WTC11 (cell line): ENCODE data around the gene UBAP2. TPM values are rescaled to one million over a fixed set of nuclear protein-coding genes. Genes with fewer than 3 reads are reported as not detected.

Experiments used
- ATAC-seq: fragments of 200-7000 bp; cut with Tn5 transposase; 2 replicates; pipeline ENCODE4 v1.10.0; 2021; ENCODE audit warnings: mild to moderate bottlenecking, moderate library complexity
- CTCF ChIA-PET: fragments of 300-600 bp; sonication (Branson Sonifier 250); formaldehyde crosslinking; loops from one replicate; lab custom pipeline; 2021; ENCODE audit warnings: antibody characterized with exemption; lab: Charles Lee
- POLR2A ChIA-PET: fragments of 350-600 bp; sonication (Branson Sonifier 250); formaldehyde crosslinking; loops from one replicate; lab custom pipeline; 2021; ENCODE audit warnings: antibody characterized with exemption; lab: Charles Lee
- DNase-seq: peaks from one replicate; pipeline ENCODE4 v3.0.0; 2021; ENCODE audit warnings: low spot score
- H3K27ac Mint-ChIP-seq: 2 replicates; pipeline ENCODE4 v1.8.0; 2021; ENCODE audit warnings: mixed read lengths
- H3K27me3 Mint-ChIP-seq: 2 replicates; pipeline ENCODE4 v1.8.0; 2021; ENCODE audit warnings: low read depth, mild to moderate bottlenecking, moderate library complexity, mixed read lengths
- H3K36me3 Mint-ChIP-seq: 2 replicates; pipeline ENCODE4 v1.8.0; 2021; ENCODE audit warnings: mixed read lengths
- H3K4me1 Mint-ChIP-seq: 2 replicates; pipeline ENCODE4 v1.8.0; 2022; ENCODE audit warnings: mixed read lengths
- H3K4me3 Mint-ChIP-seq: 2 replicates; pipeline ENCODE4 v1.8.0; 2021; ENCODE audit warnings: mild to moderate bottlenecking, moderate library complexity, mixed read lengths
- H3K9me3 Mint-ChIP-seq: 2 replicates; pipeline ENCODE4 v1.8.0; 2021; ENCODE audit warnings: mixed read lengths
- CREM ChIP-seq: sonication (generic); formaldehyde crosslinking; IDR thresholded peaks from 2 replicates; pipeline ENCODE4 v1.8.1; 2022; ENCODE audit warnings: mild to moderate bottlenecking, missing genetic modification reagents, moderate library complexity
- ESRRA ChIP-seq: sonication (generic); formaldehyde crosslinking; IDR thresholded peaks from 2 replicates; pipeline ENCODE4 v1.8.1; 2022; ENCODE audit warnings: mild to moderate bottlenecking, missing genetic modification reagents, borderline replicate concordance
- FOXK1 ChIP-seq: sonication (generic); formaldehyde crosslinking; IDR thresholded peaks from 2 replicates; pipeline ENCODE4 v1.8.0; 2022; ENCODE audit warnings: mild to moderate bottlenecking, moderate library complexity, missing genetic modification reagents
- JUN ChIP-seq: sonication (generic); formaldehyde crosslinking; IDR thresholded peaks from 2 replicates; pipeline ENCODE4 v1.8.0; 2023; ENCODE audit warnings: mild to moderate bottlenecking, missing genetic modification reagents
- NFE2L1 ChIP-seq: sonication (generic); formaldehyde crosslinking; IDR thresholded peaks from 2 replicates; pipeline ENCODE4 v1.8.1; 2023; ENCODE audit warnings: missing genetic modification reagents
- RELA ChIP-seq: sonication (generic); formaldehyde crosslinking; IDR thresholded peaks from 2 replicates; pipeline ENCODE4 v1.8.1; 2022; ENCODE audit warnings: missing genetic modification reagents, mild to moderate bottlenecking, borderline replicate concordance
- SOX15 ChIP-seq: fragments of 250-450 bp; sonication (Bioruptor Pico); IDR thresholded peaks from 2 replicates; pipeline ENCODE4 v1.9.0; 2021; ENCODE audit warnings: mild to moderate bottlenecking
- TCF7 ChIP-seq: sonication (generic); formaldehyde crosslinking; IDR thresholded peaks from 2 replicates; pipeline ENCODE4 v1.8.0; 2022; ENCODE audit warnings: mild to moderate bottlenecking, low read depth, missing genetic modification reagents, moderate library complexity
- TEAD1 ChIP-seq: sonication (generic); formaldehyde crosslinking; IDR thresholded peaks from 2 replicates; pipeline ENCODE4 v1.8.0; 2022; ENCODE audit warnings: mild to moderate bottlenecking, missing genetic modification reagents
- ZNF219 ChIP-seq: sonication (generic); formaldehyde crosslinking; IDR thresholded peaks from 2 replicates; pipeline ENCODE4 v1.8.0; 2023; ENCODE audit warnings: missing genetic modification reagents, mild to moderate bottlenecking, borderline replicate concordance
- ZNF317 ChIP-seq: sonication (generic); formaldehyde crosslinking; IDR thresholded peaks from 2 replicates; pipeline ENCODE4 v1.8.1; 2023; ENCODE audit warnings: low read depth, mild to moderate bottlenecking, moderate library complexity, missing genetic modification reagents, borderline replicate concordance
- ZNF416 ChIP-seq: fragments of 250-450 bp; sonication (Bioruptor Pico); IDR thresholded peaks from 2 replicates; pipeline ENCODE4 v1.9.0; 2021; ENCODE audit warnings: mild to moderate bottlenecking, inconsistent platforms
- ZNF423 ChIP-seq: fragments of 250-450 bp; sonication (Bioruptor Pico); IDR thresholded peaks from 2 replicates; pipeline ENCODE4 v2.1.2; 2022; ENCODE audit warnings: mild to moderate bottlenecking, moderate library complexity
- total RNA-seq: library from RNA; stranded (reverse); gene quantifications from 3 replicates; pipeline ENCODE4 v1.2.3, GENCODE V29; 2021
- TF ChIP-seq, protein P1 (sequence below): fragments of 250-450 bp; sonication (Bioruptor Pico); IDR thresholded peaks from 2 replicates; pipeline ENCODE4 v2.1.2; 2022; ENCODE audit warnings: mild to moderate bottlenecking, moderate library complexity
- TF ChIP-seq, protein P2 (sequence below): fragments of 250-450 bp; sonication (Bioruptor Pico); IDR thresholded peaks from 2 replicates; pipeline ENCODE4 v1.9.0; 2021; ENCODE audit warnings: mild to moderate bottlenecking, borderline replicate concordance
- TF ChIP-seq, protein P3 (sequence below): sonication (generic); formaldehyde crosslinking; IDR thresholded peaks from 2 replicates; pipeline ENCODE4 v1.8.0; 2022; ENCODE audit warnings: mild to moderate bottlenecking, missing genetic modification reagents
- TF ChIP-seq, protein P4 (sequence below): sonication (generic); formaldehyde crosslinking; IDR thresholded peaks from 2 replicates; pipeline ENCODE4 v1.8.1; 2023; ENCODE audit warnings: mild to moderate bottlenecking, missing genetic modification reagents, moderate library complexity
- TF ChIP-seq, protein P5 (sequence below): sonication (generic); formaldehyde crosslinking; IDR thresholded peaks from 2 replicates; pipeline ENCODE4 v1.8.0; 2023; ENCODE audit warnings: missing genetic modification reagents
- TF ChIP-seq, protein P6 (sequence below): sonication (generic); formaldehyde crosslinking; conservative IDR thresholded peaks from 2 replicates; pipeline ENCODE4 v1.8.1; 2023; ENCODE audit warnings: mild to moderate bottlenecking, low read depth, missing genetic modification reagents, moderate library complexity

Gene UBAP2
- total RNA-seq, 1 experiment from 2014 or later, result 63.9 TPM

DNA sequence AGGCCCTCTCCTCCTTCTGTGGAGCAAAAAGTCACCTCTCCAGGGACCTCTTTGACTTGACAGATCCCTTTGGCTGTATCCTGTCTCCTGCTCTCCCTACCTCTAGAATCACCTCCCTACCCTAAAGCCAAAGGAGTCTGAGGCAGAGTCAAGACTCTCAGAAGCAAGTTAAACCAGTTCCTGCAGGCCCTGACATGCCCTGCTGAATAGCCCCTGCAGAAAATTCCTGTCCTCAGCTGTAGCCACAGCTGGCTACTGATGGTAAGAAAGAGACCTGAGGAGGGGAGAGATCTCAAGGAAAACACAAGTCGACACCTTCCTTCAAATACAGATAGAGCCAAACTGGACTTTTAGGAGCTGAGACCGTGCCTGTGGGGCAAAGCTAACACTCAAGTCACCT is 23.7 kb upstream of the UBAP2 start (continued):
- TF ChIP-seq JUN (no peak), ZNF317 (CRISPR knock-in tag) (no peak), RELA (CRISPR knock-in tag) (no peak), NFE2L1 (CRISPR knock-in tag) (no peak), TCF7 (CRISPR knock-in tag) (no peak), ZNF423 (CRISPR knock-in tag) (no peak), ESRRA (CRISPR knock-in tag) (no peak)
- TF ChIP-seq, protein P1, sequence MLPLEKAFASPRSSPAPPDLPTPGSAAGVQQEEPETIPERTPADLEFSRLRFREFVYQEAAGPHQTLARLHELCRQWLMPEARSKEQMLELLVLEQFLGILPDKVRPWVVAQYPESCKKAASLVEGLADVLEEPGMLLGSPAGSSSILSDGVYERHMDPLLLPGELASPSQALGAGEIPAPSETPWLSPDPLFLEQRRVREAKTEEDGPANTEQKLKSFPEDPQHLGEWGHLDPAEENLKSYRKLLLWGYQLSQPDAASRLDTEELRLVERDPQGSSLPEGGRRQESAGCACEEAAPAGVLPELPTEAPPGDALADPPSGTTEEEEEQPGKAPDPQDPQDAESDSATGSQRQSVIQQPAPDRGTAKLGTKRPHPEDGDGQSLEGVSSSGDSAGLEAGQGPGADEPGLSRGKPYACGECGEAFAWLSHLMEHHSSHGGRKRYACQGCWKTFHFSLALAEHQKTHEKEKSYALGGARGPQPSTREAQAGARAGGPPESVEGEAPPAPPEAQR (CRISPR knock-in tag), result no peak
- TF ChIP-seq, protein P2, sequence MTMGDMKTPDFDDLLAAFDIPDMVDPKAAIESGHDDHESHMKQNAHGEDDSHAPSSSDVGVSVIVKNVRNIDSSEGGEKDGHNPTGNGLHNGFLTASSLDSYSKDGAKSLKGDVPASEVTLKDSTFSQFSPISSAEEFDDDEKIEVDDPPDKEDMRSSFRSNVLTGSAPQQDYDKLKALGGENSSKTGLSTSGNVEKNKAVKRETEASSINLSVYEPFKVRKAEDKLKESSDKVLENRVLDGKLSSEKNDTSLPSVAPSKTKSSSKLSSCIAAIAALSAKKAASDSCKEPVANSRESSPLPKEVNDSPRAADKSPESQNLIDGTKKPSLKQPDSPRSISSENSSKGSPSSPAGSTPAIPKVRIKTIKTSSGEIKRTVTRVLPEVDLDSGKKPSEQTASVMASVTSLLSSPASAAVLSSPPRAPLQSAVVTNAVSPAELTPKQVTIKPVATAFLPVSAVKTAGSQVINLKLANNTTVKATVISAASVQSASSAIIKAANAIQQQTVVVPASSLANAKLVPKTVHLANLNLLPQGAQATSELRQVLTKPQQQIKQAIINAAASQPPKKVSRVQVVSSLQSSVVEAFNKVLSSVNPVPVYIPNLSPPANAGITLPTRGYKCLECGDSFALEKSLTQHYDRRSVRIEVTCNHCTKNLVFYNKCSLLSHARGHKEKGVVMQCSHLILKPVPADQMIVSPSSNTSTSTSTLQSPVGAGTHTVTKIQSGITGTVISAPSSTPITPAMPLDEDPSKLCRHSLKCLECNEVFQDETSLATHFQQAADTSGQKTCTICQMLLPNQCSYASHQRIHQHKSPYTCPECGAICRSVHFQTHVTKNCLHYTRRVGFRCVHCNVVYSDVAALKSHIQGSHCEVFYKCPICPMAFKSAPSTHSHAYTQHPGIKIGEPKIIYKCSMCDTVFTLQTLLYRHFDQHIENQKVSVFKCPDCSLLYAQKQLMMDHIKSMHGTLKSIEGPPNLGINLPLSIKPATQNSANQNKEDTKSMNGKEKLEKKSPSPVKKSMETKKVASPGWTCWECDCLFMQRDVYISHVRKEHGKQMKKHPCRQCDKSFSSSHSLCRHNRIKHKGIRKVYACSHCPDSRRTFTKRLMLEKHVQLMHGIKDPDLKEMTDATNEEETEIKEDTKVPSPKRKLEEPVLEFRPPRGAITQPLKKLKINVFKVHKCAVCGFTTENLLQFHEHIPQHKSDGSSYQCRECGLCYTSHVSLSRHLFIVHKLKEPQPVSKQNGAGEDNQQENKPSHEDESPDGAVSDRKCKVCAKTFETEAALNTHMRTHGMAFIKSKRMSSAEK (CRISPR knock-in tag), result no peak
- TF ChIP-seq, protein P3, sequence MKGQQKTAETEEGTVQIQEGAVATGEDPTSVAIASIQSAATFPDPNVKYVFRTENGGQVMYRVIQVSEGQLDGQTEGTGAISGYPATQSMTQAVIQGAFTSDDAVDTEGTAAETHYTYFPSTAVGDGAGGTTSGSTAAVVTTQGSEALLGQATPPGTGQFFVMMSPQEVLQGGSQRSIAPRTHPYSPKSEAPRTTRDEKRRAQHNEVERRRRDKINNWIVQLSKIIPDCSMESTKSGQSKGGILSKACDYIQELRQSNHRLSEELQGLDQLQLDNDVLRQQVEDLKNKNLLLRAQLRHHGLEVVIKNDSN, result no peak
- TF ChIP-seq, all 79 proteins: peak for 0

DNA sequence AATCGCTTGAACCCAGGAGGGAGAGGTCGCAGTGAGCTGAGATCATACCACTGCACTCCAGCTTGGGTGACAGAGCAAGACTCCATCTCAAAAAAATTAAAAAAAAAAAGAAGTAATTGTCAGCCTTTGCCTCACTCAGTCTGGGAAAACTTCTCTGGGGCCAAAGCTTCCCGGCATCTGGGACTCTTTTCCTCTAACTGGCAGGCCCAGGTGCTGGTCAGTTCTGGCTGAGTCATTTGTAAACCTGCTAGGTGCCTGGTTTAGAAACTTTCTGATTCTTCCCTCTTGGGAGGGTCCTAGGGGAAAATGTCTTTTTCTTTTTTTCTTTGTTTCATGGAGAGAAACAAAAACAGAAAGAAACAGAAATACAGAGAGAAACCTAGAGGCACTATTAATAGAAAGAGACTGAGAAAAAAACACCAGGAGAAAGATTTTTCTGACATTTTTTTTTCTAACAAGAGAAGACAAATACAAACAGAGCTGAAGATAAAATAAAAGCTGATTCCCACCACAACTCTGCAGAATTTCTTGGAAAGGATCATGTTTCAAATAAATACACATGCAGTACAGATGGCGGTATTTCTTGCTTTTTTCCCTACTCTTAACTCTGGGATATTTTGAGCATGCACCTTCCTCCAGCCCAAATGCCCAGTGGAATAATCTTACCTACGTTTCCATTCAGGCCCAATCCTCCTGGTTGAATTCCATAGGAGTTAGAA is 22.1 kb upstream of the UBAP2 start:
- peaks cover 4% of the 10 kb centered on the region for H3K9me3 Mint-ChIP-seq
- H3K27me3 Mint-ChIP-seq, result no peaks in the 10 kb centered on the region
- ChIA-PET CTCF (no interaction called here), POLR2A (no interaction called here)
- ATAC-seq, result no peak
- no peaks in the 10 kb centered on the region for H3K36me3 Mint-ChIP-seq
- H3K4me1 Mint-ChIP-seq, result peaks cover 25% of the 10 kb centered on the region
- DNase-seq, result no peak
- H3K27ac Mint-ChIP-seq, result peak overlapping the region; percentile 76
- no peak overlapping the region for H3K4me3 Mint-ChIP-seq
- TF ChIP-seq, protein P4, sequence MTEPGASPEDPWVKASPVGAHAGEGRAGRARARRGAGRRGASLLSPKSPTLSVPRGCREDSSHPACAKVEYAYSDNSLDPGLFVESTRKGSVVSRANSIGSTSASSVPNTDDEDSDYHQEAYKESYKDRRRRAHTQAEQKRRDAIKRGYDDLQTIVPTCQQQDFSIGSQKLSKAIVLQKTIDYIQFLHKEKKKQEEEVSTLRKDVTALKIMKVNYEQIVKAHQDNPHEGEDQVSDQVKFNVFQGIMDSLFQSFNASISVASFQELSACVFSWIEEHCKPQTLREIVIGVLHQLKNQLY (CRISPR knock-in tag), result no peak
- TF ChIP-seq, protein P5, sequence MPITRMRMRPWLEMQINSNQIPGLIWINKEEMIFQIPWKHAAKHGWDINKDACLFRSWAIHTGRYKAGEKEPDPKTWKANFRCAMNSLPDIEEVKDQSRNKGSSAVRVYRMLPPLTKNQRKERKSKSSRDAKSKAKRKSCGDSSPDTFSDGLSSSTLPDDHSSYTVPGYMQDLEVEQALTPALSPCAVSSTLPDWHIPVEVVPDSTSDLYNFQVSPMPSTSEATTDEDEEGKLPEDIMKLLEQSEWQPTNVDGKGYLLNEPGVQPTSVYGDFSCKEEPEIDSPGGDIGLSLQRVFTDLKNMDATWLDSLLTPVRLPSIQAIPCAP, result no peak
- TF ChIP-seq TEAD1 (CRISPR knock-in tag), result no peak
- TF ChIP-seq SOX15 (CRISPR knock-in tag), result no peak
- TF ChIP-seq FOXK1, result no peak
- TF ChIP-seq, protein P2 (CRISPR knock-in tag), result no peak
- TF ChIP-seq ZNF416 (CRISPR knock-in tag), result no peak
- TF ChIP-seq CREM (CRISPR knock-in tag), result no peak
- TF ChIP-seq, protein P6, sequence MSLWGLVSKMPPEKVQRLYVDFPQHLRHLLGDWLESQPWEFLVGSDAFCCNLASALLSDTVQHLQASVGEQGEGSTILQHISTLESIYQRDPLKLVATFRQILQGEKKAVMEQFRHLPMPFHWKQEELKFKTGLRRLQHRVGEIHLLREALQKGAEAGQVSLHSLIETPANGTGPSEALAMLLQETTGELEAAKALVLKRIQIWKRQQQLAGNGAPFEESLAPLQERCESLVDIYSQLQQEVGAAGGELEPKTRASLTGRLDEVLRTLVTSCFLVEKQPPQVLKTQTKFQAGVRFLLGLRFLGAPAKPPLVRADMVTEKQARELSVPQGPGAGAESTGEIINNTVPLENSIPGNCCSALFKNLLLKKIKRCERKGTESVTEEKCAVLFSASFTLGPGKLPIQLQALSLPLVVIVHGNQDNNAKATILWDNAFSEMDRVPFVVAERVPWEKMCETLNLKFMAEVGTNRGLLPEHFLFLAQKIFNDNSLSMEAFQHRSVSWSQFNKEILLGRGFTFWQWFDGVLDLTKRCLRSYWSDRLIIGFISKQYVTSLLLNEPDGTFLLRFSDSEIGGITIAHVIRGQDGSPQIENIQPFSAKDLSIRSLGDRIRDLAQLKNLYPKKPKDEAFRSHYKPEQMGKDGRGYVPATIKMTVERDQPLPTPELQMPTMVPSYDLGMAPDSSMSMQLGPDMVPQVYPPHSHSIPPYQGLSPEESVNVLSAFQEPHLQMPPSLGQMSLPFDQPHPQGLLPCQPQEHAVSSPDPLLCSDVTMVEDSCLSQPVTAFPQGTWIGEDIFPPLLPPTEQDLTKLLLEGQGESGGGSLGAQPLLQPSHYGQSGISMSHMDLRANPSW, result no peak
- TF ChIP-seq, protein P3, result no peak
- TF ChIP-seq ZNF219 (CRISPR knock-in tag), result no peak
